ENCODE results near the gene ABCC6. TPM values are rescaled to one million over a fixed set of nuclear protein-coding genes. Genes with fewer than 3 reads are reported as not detected.
A peak's percentile ranks its signal among the peaks of the same experiment; 100 is the strongest.
"Not testable (repeated sequence)": the region's sequence is repeated elsewhere in the genome, so short reads cannot be mapped to it uniquely, and the experiment has no call there.

The ABCC6 gene
- total RNA-seq, 1 experiment from 2014 or later, result 1.1 TPM

DNA sequence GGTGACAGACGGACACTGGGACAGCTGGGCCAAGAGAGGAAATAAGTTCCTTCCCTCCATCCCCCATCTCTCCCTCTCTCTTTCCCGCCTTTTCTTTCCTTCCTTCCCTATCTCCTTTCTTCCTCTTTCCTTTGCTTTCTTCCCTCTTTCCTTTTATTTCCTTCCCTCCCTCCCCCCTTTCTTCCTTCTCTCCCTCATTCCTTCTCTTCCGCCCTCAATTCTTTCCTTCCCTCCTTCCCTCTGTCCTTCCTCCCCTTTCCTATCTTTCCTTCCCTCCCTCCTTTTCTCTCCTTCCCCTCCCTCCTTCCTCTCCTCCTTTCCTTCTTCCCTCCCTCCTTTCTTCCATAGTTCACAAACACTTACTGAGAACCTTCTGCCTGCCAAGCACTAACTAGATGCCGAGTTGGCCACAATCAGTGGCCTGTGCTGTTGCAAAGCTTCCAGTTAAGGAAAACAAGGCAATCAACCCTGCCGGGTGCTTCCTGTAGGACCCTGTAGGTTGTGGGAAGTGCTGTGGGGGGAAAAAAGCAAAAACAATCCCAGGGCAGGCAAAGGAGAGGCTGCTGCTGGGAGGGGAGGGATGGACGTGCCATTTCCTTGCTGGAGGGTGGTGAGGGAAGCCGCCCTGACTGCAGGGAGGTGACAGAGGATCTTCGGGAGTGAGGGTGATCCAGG is 31.7 kb downstream of the ABCC6 start:
- H2BK15ac ChIP-seq (ENCODE audit: low read depth, low read length), result no peak overlapping the region
- H2BK20ac ChIP-seq (ENCODE audit: low read depth, low read length, poor library complexity, severe bottlenecking), result no peak overlapping the region
- no peak overlapping the region; the same call in 1 of the 2 replicates for H3K14ac ChIP-seq (ENCODE audit: insufficient read depth, low read length)
- no peak overlapping the region for H2BK120ac ChIP-seq (ENCODE audit: low read depth, low read length, poor library complexity, severe bottlenecking)
- H3K27me3 ChIP-seq (ENCODE audit: insufficient read depth, low read length), result no peaks in the 10 kb centered on the region
- no peaks in the 10 kb centered on the region for H3K9me3 ChIP-seq (ENCODE audit: control insufficient read depth, low read depth, low read length)
- H3K4me3 Mint-ChIP-seq, result no peak overlapping the region; a peak in 1 of 5 replicates
- no peak overlapping the region for H3K4ac ChIP-seq (ENCODE audit: low read depth, low read length)
- H3K4me2 ChIP-seq (ENCODE audit: insufficient read depth, insufficient read length, low read length), result no peak overlapping the region
- H3K23me2 ChIP-seq (ENCODE audit: insufficient read length, low read depth, low read length, poor library complexity, severe bottlenecking), result no peaks in the 10 kb centered on the region
- H4K20me1 ChIP-seq (ENCODE audit: control insufficient read depth, insufficient read depth, insufficient read length), result no peaks in the 10 kb centered on the region
- no peak overlapping the region for H2AK5ac ChIP-seq (ENCODE audit: insufficient read length, low read length)
- no peak overlapping the region for H3K56ac ChIP-seq (ENCODE audit: insufficient read length, low read depth, low read length)
- no peaks in the 10 kb centered on the region for H3K79me2 ChIP-seq (ENCODE audit: insufficient read depth, low read length)
- H3K27me3 Mint-ChIP-seq (ENCODE audit: low read depth), result no peaks in the 10 kb centered on the region; the same call in 1 of the 2 replicates
- TF ChIP-seq, protein P1, sequence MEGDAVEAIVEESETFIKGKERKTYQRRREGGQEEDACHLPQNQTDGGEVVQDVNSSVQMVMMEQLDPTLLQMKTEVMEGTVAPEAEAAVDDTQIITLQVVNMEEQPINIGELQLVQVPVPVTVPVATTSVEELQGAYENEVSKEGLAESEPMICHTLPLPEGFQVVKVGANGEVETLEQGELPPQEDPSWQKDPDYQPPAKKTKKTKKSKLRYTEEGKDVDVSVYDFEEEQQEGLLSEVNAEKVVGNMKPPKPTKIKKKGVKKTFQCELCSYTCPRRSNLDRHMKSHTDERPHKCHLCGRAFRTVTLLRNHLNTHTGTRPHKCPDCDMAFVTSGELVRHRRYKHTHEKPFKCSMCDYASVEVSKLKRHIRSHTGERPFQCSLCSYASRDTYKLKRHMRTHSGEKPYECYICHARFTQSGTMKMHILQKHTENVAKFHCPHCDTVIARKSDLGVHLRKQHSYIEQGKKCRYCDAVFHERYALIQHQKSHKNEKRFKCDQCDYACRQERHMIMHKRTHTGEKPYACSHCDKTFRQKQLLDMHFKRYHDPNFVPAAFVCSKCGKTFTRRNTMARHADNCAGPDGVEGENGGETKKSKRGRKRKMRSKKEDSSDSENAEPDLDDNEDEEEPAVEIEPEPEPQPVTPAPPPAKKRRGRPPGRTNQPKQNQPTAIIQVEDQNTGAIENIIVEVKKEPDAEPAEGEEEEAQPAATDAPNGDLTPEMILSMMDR (conservative IDR thresholded peaks at IDR 0.05), result no peak
- H3K9ac ChIP-seq (ENCODE audit: extremely low read depth, insufficient read length, low read length), result no peak overlapping the region
- H4K91ac ChIP-seq (ENCODE audit: insufficient read length, low read depth, low read length), result no peak overlapping the region
- DNase-seq, result no peak
- H2BK5ac ChIP-seq (ENCODE audit: insufficient read length, low read length), result no peak overlapping the region
- no peak overlapping the region for H3K27ac ChIP-seq (ENCODE audit: insufficient read length, low read depth, low read length)
- no peak overlapping the region for H4K5ac ChIP-seq (ENCODE audit: insufficient read length, low read depth, low read length)
- H3K27ac Mint-ChIP-seq, result peak overlapping the region in 2 of 3 experiments; percentile 30 to 94; a peak in 1 of 7 replicates
- no peaks in the 10 kb centered on the region for H3K9me3 Mint-ChIP-seq
- H3T11ph ChIP-seq (ENCODE audit: low read length), result no peak overlapping the region
- no peak overlapping the region for H3K23ac ChIP-seq (ENCODE audit: insufficient read length, low read depth, low read length)
- H2AFZ ChIP-seq (ENCODE audit: low read length), result no peak overlapping the region
- 80% methylated on average over 1 of the region's 8 CpGs for WGBS (ENCODE audit: extremely low coverage, insufficient read length, low lambda C conversion rate)
- H3K79me1 ChIP-seq (ENCODE audit: insufficient read depth, low read depth, low read length, poor library complexity, severe bottlenecking), result no peaks in the 10 kb centered on the region
- H3K18ac ChIP-seq (ENCODE audit: insufficient read length, low read depth, low read length), result no peak overlapping the region
- H3K4me1 Mint-ChIP-seq, result peaks cover 8 to 11% of the 10 kb centered on the region in 2 experiments; a peak in 2 of 4 replicates
- H3K36me3 Mint-ChIP-seq (ENCODE audit: insufficient read depth in 1 of 3, low read depth in 3 of 3), result no peaks in the 10 kb centered on the region; a peak in 1 of 7 replicates
- H4K8ac ChIP-seq (replicated peaks; ENCODE audit: insufficient read length, low read depth, low read length), result no peak overlapping the region
- no peak overlapping the region for H2BK12ac ChIP-seq (ENCODE audit: insufficient read length, low read depth, low read length)
- no peaks in the 10 kb centered on the region; the same call in 1 of the 2 replicates for H3K4me1 ChIP-seq (ENCODE audit: insufficient read depth, low read length)

DNA sequence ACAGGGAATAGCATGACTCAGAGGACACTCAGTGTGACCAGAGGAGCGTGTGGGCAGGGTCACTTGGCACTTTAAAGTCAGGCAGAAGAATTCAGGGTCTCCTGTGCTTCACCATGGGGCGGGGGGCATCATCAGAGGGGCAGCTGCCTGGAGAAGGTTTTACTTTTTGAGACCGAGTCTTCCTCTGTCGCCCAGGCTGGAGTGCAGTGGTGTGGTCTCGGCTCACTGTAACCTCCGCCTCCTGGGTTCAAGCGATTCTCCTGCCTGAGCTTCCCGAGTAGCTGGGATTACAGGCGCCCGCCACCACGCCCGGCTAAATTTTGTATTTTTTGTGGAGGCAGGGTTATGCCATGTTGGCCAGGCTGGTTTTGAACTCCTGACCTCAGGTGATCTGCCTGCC is 32.3 kb downstream of the ABCC6 start:
- H3K9ac ChIP-seq (ENCODE audit: extremely low read depth, insufficient read length, low read length); H3K4me3 Mint-ChIP-seq; H3K18ac ChIP-seq (ENCODE audit: insufficient read length, low read depth, low read length); H3K9me3 Mint-ChIP-seq; H3K79me2 ChIP-seq (ENCODE audit: insufficient read depth, low read length); H3K14ac ChIP-seq (ENCODE audit: insufficient read depth, low read length); H2AFZ ChIP-seq (ENCODE audit: low read length); H2BK12ac ChIP-seq (ENCODE audit: insufficient read length, low read depth, low read length); H3K9me3 ChIP-seq (ENCODE audit: control insufficient read depth, low read depth, low read length); H4K20me1 ChIP-seq (ENCODE audit: control insufficient read depth, insufficient read depth, insufficient read length); H2BK120ac ChIP-seq (ENCODE audit: low read depth, low read length, poor library complexity, severe bottlenecking); H3T11ph ChIP-seq (ENCODE audit: low read length); H3K4me1 ChIP-seq (ENCODE audit: insufficient read depth, low read length); H2BK15ac ChIP-seq (ENCODE audit: low read depth, low read length); H3K27ac ChIP-seq (ENCODE audit: insufficient read length, low read depth, low read length); H4K5ac ChIP-seq (ENCODE audit: insufficient read length, low read depth, low read length); H3K27me3 ChIP-seq (ENCODE audit: insufficient read depth, low read length); H3K4me2 ChIP-seq (ENCODE audit: insufficient read depth, insufficient read length, low read length); H3K23ac ChIP-seq (ENCODE audit: insufficient read length, low read depth, low read length); H2AK5ac ChIP-seq (ENCODE audit: insufficient read length, low read length); H4K91ac ChIP-seq (ENCODE audit: insufficient read length, low read depth, low read length); H3K23me2 ChIP-seq (ENCODE audit: insufficient read length, low read depth, low read length, poor library complexity, severe bottlenecking); H3K79me1 ChIP-seq (ENCODE audit: insufficient read depth, low read depth, low read length, poor library complexity, severe bottlenecking); H3K27me3 Mint-ChIP-seq (ENCODE audit: low read depth); H2BK5ac ChIP-seq (ENCODE audit: insufficient read length, low read length); H3K4ac ChIP-seq (ENCODE audit: low read depth, low read length); H4K8ac ChIP-seq (replicated peaks; ENCODE audit: insufficient read length, low read depth, low read length); H3K56ac ChIP-seq (ENCODE audit: insufficient read length, low read depth, low read length); DNase-seq; H3K36me3 Mint-ChIP-seq (ENCODE audit: insufficient read depth in 1 of 3, low read depth in 3 of 3); H2BK20ac ChIP-seq (ENCODE audit: low read depth, low read length, poor library complexity, severe bottlenecking); H3K27ac Mint-ChIP-seq: not testable (repeated sequence)
- no CpG with 5 or more reads among the region's 12 CpGs for WGBS (ENCODE audit: extremely low coverage, insufficient read length, low lambda C conversion rate)
- H3K4me1 Mint-ChIP-seq, result peaks cover 8 to 11% of the 10 kb centered on the region in 2 experiments; a peak in 2 of 4 replicates
